ENCODE data around the gene FAM81B. TPM values are rescaled to one million over a fixed set of nuclear protein-coding genes. Genes with fewer than 3 reads are reported as not detected.

The FAM81B gene
- total and polyA plus RNA-seq, 2 of the 4 experiments (the other 2 are of a cell fraction) = not detected

GRCh38 chr5:95445995-95446394, 54.8 kb downstream of the FAM81B start:
- H4K5ac ChIP-seq (ENCODE audit: low read depth, low read length) = no peak overlapping the region
- no peaks in the 10 kb centered on the region for H4K20me1 ChIP-seq (ENCODE audit: insufficient read depth, low read length)
- no peak overlapping the region for H3K27ac ChIP-seq (ENCODE audit: insufficient read depth, low read length)
- H3K36me3 ChIP-seq (ENCODE audit: control insufficient read depth, insufficient read depth, low read length) = no peaks in the 10 kb centered on the region
- WGBS, 2 experiments (ENCODE audit: extremely low coverage in 2 of 2, insufficient read length in 1 of 2) = no CpG with 5 or more reads among the region's 2 CpGs
- no peak overlapping the region for H2AK9ac ChIP-seq (replicated peaks; ENCODE audit: low read depth, low read length, poor library complexity)
- no peak overlapping the region for H2BK5ac ChIP-seq (ENCODE audit: low read depth, low read length, poor library complexity, severe bottlenecking)
- ATAC-seq (ENCODE audit: low read depth) (peak; percentile 75), DNase-seq (peak; percentile 40)
- no peaks in the 10 kb centered on the region for H3K79me1 ChIP-seq (ENCODE audit: low read depth in 1 of 2, low read length in 2 of 2)
- H2BK15ac ChIP-seq (ENCODE audit: low read depth, low read length) = no peak overlapping the region
- in situ Hi-C loops (cut with MboI; ENCODE audit: low sequenced_read_pairs) (no loop called here), dilution Hi-C loops (cut with HindIII; ENCODE audit: low sequenced_read_pairs, unreplicated experiment) (no loop called here), intact Hi-C loops (cut with micrococcal nuclease) (no loop called here)
- no peak overlapping the region for H3K14ac ChIP-seq (replicated peaks; ENCODE audit: low read depth, low read length)
- H3K9me1 ChIP-seq (ENCODE audit: insufficient read depth, low read length) = no peaks in the 10 kb centered on the region
- H2BK120ac ChIP-seq (ENCODE audit: low read depth, low read length) = no peak overlapping the region
- ChIA-PET CTCF (no interaction called here), POLR2A (ENCODE audit: unreplicated experiment) (no interaction called here)
- no TSS peak for BruUV-seq (replicated peaks)
- H2AFZ ChIP-seq (replicated peaks; ENCODE audit: low read length, poor library complexity) = no peak overlapping the region
- no peak overlapping the region for H4K91ac ChIP-seq (ENCODE audit: insufficient read depth, low read depth, low read length)
- H3K4me3 ChIP-seq (ENCODE audit: insufficient read depth, low read depth, low read length) = no peak overlapping the region
- H3K9ac ChIP-seq (ENCODE audit: low read depth, low read length) = no peak overlapping the region
- no peak overlapping the region for H3K4ac ChIP-seq (ENCODE audit: low read depth, low read length)
- H3K18ac ChIP-seq (ENCODE audit: low read depth, low read length) = no peak overlapping the region
- TF ChIP-seq POLR2A (IDR thresholded peaks at IDR 0.05; ENCODE audit: low read depth, low read length) (no peak), RFX5 (IDR thresholded peaks at IDR 0.05; ENCODE audit: low read depth, low read length) (no peak), RAD21 (IDR thresholded peaks at IDR 0.05; ENCODE audit: low read length) (no peak), CEBPB (IDR thresholded peaks at IDR 0.05; ENCODE audit: low read depth, low read length) (0 out of 2 replicates have a peak, but pooled peaks have one; percentile 32), MAZ (IDR thresholded peaks at IDR 0.05; ENCODE audit: borderline replicate concordance, low read depth, low read length) (no peak), NFE2L2 (IDR thresholded peaks at IDR 0.05; ENCODE audit: low read depth, low read length) (no peak), BHLHE40 (IDR thresholded peaks at IDR 0.05; ENCODE audit: low read depth, low read length) (no peak)
- H3K56ac ChIP-seq (ENCODE audit: extremely low read depth, insufficient read depth, low read length) = no peak overlapping the region
- no peak overlapping the region for H3K4me2 ChIP-seq (ENCODE audit: low read depth, low read length)
- no peak overlapping the region for H3K23ac ChIP-seq (ENCODE audit: low read depth, low read length)
- no peak overlapping the region for H2AK5ac ChIP-seq (ENCODE audit: low read depth, low read length)
- 0 out of 2 replicates have a peak, but pooled peaks cover 2% of the 10 kb centered on the region for H3K4me1 ChIP-seq (ENCODE audit: control insufficient read depth, insufficient read depth, low read length)
- peaks cover 4% of the 10 kb centered on the region for H3K27me3 ChIP-seq (ENCODE audit: control insufficient read depth, insufficient read depth, low read length)
- no peaks in the 10 kb centered on the region for H3K9me3 ChIP-seq (ENCODE audit: control insufficient read depth, insufficient read depth, low read length)
- no peak overlapping the region for H4K8ac ChIP-seq (ENCODE audit: low read depth in 2 of 2, low read length in 2 of 2)
- no peak overlapping the region for H2BK20ac ChIP-seq (ENCODE audit: low read depth, low read length)

All from IMR-90 (cell line).